K562 (cell line): ENCODE results near the gene ADGRB2. TPM values are rescaled to one million over a fixed set of nuclear protein-coding genes. Genes with fewer than 3 reads are reported as not detected.

ENCODE experiments used
- CBX1 ChIP-seq: sonication (generic); IDR thresholded peaks from 2 replicates; pipeline ENCODE4 v1.6.1; 2016; ENCODE audit warnings: antibody characterized with exemption, low read depth, mild to moderate bottlenecking
- CBX3 ChIP-seq, 2 experiments: IDR thresholded peaks; 1 replicate in 1 of 2; 2 replicates in 1 of 2; pipeline ENCODE4 v1.6.1; 2012; ENCODE audit warnings: inconsistent platforms in 2 of 2, low read length in 2 of 2, borderline replicate concordance in 1 of 2, control low read depth in 1 of 2
- CCNT2 ChIP-seq: IDR thresholded peaks from 2 replicates; pipeline ENCODE4 v1.6.1; 2011; ENCODE audit warnings: borderline replicate concordance, low read depth, mild to moderate bottlenecking, moderate library complexity, mixed read lengths, low read length; ENCODE audit not compliant: insufficient read length; ENCODE audit errors: extremely low read depth
- CTBP1 ChIP-seq: fragments of 450-650 bp; IDR thresholded peaks from 2 replicates; pipeline ENCODE4 v1.6.1; 2016; ENCODE audit warnings: borderline replicate concordance
- GTF2E2 ChIP-seq: fragments of 200-800 bp; sonication (Bioruptor generic); IDR thresholded peaks from 2 replicates; pipeline ENCODE4 v1.6.1; 2016; ENCODE audit warnings: missing genetic modification characterization, missing compliant biosample characterization
- LEF1 ChIP-seq: fragments of 450-650 bp; IDR thresholded peaks from 2 replicates; pipeline ENCODE4 v1.6.1; 2016; ENCODE audit warnings: mild to moderate bottlenecking
- NEUROD1 ChIP-seq: fragments of 150-350 bp; IDR thresholded peaks from 2 replicates; pipeline ENCODE4 v1.6.1; 2014; ENCODE audit warnings: borderline replicate concordance, low read length, low read depth; ENCODE audit not compliant: partially characterized antibody
- NFYB ChIP-seq: IDR thresholded peaks from 2 replicates; pipeline ENCODE4 v1.6.1; 2011; ENCODE audit warnings: mild to moderate bottlenecking, moderate library complexity; ENCODE audit not compliant: insufficient read length; ENCODE audit errors: extremely low read depth
- NR2C2 ChIP-seq, 2 experiments: fragments of 200-800 bp in 1 of 2; sonication (Bioruptor generic) in 1 of 2; sonication (generic) in 1 of 2; formaldehyde crosslinking in 1 of 2; IDR thresholded peaks; 2 replicates each; pipeline versions ENCODE4 v1.6.1 to v1.8.0; 2016 to 2022; ENCODE audit warnings: mild to moderate bottlenecking in 1 of 2, missing compliant biosample characterization in 1 of 2, missing genetic modification characterization in 1 of 2, missing genetic modification reagents in 1 of 2
- PHF20 ChIP-seq: fragments of 450-650 bp; IDR thresholded peaks from 2 replicates; pipeline ENCODE4 v1.6.1; 2018; ENCODE audit not compliant: partially characterized antibody
- SIN3B ChIP-seq: fragments of 450-650 bp; IDR thresholded peaks from 2 replicates; pipeline ENCODE4 v1.6.1; 2017; ENCODE audit warnings: low read depth, mild to moderate bottlenecking, moderate library complexity
- SRSF1 ChIP-seq: fragments of 200-400 bp; formaldehyde crosslinking; IDR thresholded peaks from 2 replicates; pipeline ENCODE4 v1.6.1; 2017; ENCODE audit warnings: mild to moderate bottlenecking, low read depth, low read length, moderate library complexity
- STAT5A ChIP-seq: IDR thresholded peaks from 2 replicates; pipeline ENCODE4 v1.6.1; 2012; ENCODE audit warnings: low read length, inconsistent platforms, borderline replicate concordance
- TAF7 ChIP-seq: fragments of 450-650 bp; IDR thresholded peaks from 2 replicates; pipeline ENCODE4 v1.6.1; 2016; ENCODE audit warnings: missing genetic modification characterization, missing compliant biosample characterization
- TFAM ChIP-seq: fragments of 250-450 bp; sonication (Bioruptor Pico); conservative IDR thresholded peaks from 2 replicates; pipeline ENCODE4 v1.5.0; 2021; ENCODE audit warnings: mild to moderate bottlenecking, moderate library complexity
- XRCC4 ChIP-seq: IDR thresholded peaks from one replicate; pipeline ENCODE4 v1.6.1; 2011; ENCODE audit not compliant: insufficient read depth, insufficient read length; ENCODE audit errors: extremely low read depth
- ZKSCAN8 ChIP-seq: fragments of 200-800 bp; sonication (Bioruptor generic); IDR thresholded peaks from 2 replicates; pipeline ENCODE4 v1.6.1; 2016; ENCODE audit warnings: missing genetic modification characterization, missing compliant biosample characterization
- ZNF165 ChIP-seq: fragments of 250-450 bp; sonication (Bioruptor Pico); IDR thresholded peaks from 2 replicates; pipeline ENCODE4 v1.4.0; 2020; ENCODE audit warnings: borderline replicate concordance
- ZNF589 ChIP-seq: fragments of 200-800 bp; sonication (Bioruptor generic); IDR thresholded peaks from 2 replicates; pipeline ENCODE4 v1.6.1; 2016; ENCODE audit warnings: low read depth, missing genetic modification characterization, missing compliant biosample characterization
- ZNF644 ChIP-seq: fragments of 200-800 bp; sonication (Bioruptor generic); IDR thresholded peaks from 2 replicates; pipeline ENCODE4 v1.6.1; 2016; ENCODE audit warnings: low read depth, missing genetic modification characterization, missing compliant biosample characterization
- polyA plus RNA-seq, 8 experiments: library from polyadenylated mRNA; depleted of rRNA in 4 of 8; stranded (reverse) in 5 of 8; unstranded in 3 of 8; fragments of >200 nt; fragmentation: Nextera tagmentation in 2 of 8; fragmentation: Illumina TruSeq in 1 of 8; extraction: Ambion mirVana in 2 of 8; extraction: Trizol in 1 of 8; gene quantifications; 2 replicates each; pipeline versions ENCODE4 v1.2.1 to v1.2.3, GENCODE V29; 2011 to 2014; ENCODE audit warnings: inconsistent platforms in 1 of 8, missing spikeins in 1 of 8
- total RNA-seq, 7 experiments: library from RNA; depleted of rRNA in 6 of 7; stranded (reverse); fragments of >200 nt in 6 of 7; fragmentation: Illumina TruSeq in 2 of 7; extraction: Trizol in 2 of 7; gene quantifications; 2 replicates each; pipeline versions ENCODE4 v1.2.1 to v1.2.3, GENCODE V29; 2011 to 2021; ENCODE audit warnings: low replicate concordance in 1 of 7
- TF ChIP-seq, protein P1 (sequence below): sonication (generic); formaldehyde crosslinking; IDR thresholded peaks from 2 replicates; pipeline ENCODE4 v1.8.0; 2022; ENCODE audit warnings: mild to moderate bottlenecking, missing genetic modification reagents, borderline replicate concordance
- TF ChIP-seq, protein P2 (sequence below): sonication (generic); formaldehyde crosslinking; IDR thresholded peaks from 2 replicates; pipeline ENCODE4 v1.8.1; 2023; ENCODE audit warnings: mild to moderate bottlenecking, missing genetic modification reagents
- TF ChIP-seq, protein P3 (sequence below): fragments of 250-450 bp; sonication (Bioruptor Pico); IDR thresholded peaks from 2 replicates; pipeline ENCODE4 v1.5.0; 2020; ENCODE audit warnings: mild to moderate bottlenecking, borderline replicate concordance

Gene ADGRB2
- total and polyA plus RNA-seq, 9 of the 15 experiments (the other 6 are each of a cell fraction or from before 2014, with no cell fraction given), result 0.04 to 0.23 (median 0.20) TPM; not detected in 2

DNA sequence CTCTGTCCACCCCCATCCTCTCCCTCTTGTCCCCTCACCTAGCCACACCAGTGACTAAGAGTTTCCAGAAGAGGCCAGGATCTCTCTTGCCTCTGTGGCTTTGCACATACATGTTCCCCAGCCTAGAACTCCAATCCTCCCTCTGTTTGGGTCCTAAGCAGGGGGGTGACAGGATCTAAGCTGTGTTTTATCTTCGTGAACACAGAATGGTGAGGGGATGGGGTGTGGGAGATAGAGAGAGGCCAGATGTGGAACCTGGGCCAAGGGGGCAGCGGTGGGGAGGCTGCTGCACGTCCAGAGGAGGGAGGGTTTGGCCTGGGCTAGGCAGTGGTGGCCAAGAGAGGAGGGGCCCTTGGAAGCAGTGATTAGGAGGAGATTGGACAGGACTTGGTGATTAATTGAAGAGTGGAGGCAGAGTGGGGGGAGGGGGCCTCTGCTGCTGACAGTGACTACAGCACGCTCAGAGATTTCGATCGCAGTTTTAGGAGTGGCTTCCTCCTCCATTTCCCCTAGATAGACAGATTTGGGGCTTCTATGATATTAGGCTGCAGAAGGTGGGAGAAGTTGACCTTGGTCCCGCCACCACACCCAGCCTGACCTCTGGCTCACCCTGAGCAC lies 17.1 kb upstream of the ADGRB2 start (continued):
- TF ChIP-seq, protein P1, sequence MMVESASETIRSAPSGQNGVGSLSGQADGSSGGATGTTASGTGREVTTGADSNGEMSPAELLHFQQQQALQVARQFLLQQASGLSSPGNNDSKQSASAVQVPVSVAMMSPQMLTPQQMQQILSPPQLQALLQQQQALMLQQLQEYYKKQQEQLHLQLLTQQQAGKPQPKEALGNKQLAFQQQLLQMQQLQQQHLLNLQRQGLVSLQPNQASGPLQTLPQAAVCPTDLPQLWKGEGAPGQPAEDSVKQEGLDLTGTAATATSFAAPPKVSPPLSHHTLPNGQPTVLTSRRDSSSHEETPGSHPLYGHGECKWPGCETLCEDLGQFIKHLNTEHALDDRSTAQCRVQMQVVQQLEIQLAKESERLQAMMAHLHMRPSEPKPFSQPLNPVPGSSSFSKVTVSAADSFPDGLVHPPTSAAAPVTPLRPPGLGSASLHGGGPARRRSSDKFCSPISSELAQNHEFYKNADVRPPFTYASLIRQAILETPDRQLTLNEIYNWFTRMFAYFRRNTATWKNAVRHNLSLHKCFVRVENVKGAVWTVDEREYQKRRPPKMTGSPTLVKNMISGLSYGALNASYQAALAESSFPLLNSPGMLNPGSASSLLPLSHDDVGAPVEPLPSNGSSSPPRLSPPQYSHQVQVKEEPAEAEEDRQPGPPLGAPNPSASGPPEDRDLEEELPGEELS (CRISPR knock-in tag), result no peak
- TF ChIP-seq ZNF589 (CRISPR knock-in tag) (no peak), ZNF644 (no peak; the same call in 1 of the 2 replicates), XRCC4 (no peak), CBX3 (IDR thresholded peaks at IDR 0.05; ENCODE audit: borderline replicate concordance in 1 of 2, low read length in 2 of 2) (no peak), ZKSCAN8 (CRISPR knock-in tag) (no peak), TAF7 (tag) (no peak), CTBP1 (peak; percentile 59), NFYB (no peak), STAT5A (no peak), LEF1 (peak; percentile 84), CBX1 (no peak), PHF20 (no peak), SIN3B (no peak), TFAM (CRISPR knock-in tag) (no peak), GTF2E2 (tag) (no peak), ZNF165 (CRISPR knock-in tag) (no peak), NR2C2 (CRISPR knock-in tag; IDR thresholded peaks at IDR 0.05) (no peak), NR2C2 (tag; IDR thresholded peaks at IDR 0.05) (peak; percentile 58; the same call in 1 of the 2 replicates), SRSF1 (no peak), NEUROD1 (peak; percentile 20), CCNT2 (peak; percentile 22)
- TF ChIP-seq, protein P2, sequence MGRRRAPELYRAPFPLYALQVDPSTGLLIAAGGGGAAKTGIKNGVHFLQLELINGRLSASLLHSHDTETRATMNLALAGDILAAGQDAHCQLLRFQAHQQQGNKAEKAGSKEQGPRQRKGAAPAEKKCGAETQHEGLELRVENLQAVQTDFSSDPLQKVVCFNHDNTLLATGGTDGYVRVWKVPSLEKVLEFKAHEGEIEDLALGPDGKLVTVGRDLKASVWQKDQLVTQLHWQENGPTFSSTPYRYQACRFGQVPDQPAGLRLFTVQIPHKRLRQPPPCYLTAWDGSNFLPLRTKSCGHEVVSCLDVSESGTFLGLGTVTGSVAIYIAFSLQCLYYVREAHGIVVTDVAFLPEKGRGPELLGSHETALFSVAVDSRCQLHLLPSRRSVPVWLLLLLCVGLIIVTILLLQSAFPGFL, result no peak
- TF ChIP-seq, protein P3, sequence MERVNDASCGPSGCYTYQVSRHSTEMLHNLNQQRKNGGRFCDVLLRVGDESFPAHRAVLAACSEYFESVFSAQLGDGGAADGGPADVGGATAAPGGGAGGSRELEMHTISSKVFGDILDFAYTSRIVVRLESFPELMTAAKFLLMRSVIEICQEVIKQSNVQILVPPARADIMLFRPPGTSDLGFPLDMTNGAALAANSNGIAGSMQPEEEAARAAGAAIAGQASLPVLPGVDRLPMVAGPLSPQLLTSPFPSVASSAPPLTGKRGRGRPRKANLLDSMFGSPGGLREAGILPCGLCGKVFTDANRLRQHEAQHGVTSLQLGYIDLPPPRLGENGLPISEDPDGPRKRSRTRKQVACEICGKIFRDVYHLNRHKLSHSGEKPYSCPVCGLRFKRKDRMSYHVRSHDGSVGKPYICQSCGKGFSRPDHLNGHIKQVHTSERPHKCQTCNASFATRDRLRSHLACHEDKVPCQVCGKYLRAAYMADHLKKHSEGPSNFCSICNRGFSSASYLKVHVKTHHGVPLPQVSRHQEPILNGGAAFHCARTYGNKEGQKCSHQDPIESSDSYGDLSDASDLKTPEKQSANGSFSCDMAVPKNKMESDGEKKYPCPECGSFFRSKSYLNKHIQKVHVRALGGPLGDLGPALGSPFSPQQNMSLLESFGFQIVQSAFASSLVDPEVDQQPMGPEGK (CRISPR knock-in tag), result no peak
